Activated T-cell treated with anti-CD3 and anti-CD28 coated beads for 48 hours (primary cell): ENCODE results near the gene PPP1R1B.
"Not testable (repeated sequence)": the region's sequence is repeated elsewhere in the genome, so short reads cannot be mapped to it uniquely, and the experiment has no call there.

Source experiments
- DNase-seq: peaks from one replicate; pipeline ENCODE4 v3.0.0-alpha.2; 2020; ENCODE audit warnings: low read depth

The PPP1R1B gene

DNA sequence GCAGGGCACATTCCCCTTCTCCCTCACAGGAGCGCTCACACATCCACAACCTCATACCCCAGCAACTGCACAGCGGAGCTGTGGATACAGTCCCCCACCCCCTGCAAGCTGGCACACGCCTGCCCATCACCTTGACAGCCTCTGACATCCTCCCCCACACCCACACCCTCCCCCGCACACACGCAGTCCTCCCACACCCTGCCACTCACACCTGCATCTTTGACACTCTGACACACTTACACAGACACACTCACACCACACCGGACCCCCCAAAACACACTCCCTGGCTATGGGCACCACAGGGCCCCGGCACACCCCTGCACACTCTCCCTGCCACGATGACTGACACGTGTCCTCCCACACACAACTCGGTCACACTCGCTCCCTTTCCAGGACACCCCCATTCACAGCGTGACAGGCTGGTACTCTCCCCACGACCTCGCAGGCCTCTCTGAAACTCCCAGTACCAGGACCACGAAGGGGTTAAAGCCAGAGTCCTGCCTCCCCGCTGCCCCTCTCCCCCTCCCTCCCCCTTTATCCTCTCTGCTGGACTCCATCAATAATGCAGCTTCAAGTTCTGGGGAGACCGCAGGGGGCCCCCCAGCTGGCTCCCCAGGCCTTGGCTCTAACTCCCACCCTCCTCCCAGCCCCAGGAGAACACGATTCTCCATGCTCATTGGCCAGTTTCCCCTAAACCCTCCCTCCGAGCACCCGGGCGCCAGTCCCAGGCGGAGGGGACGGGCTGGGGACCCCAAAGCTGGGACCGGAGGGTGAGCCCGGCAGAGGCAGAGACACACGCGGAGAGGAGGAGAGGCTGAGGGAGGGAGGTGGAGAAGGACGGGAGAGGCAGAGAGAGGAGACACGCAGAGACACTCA, at the start of gene PPP1R1B:
Gene PPP1R1B, plus strand, starts transcription at position 782 of the 876 bp plus-strand sequence. CDS start 441 bp downstream, outside the sequence.
- no peak for DNase-seq

- DNase-seq: no peak
Measured at GRCh38 chr17:39578272-39578671, 48.5 kb upstream of the PPP1R1B start.

- no peak for DNase-seq
Measured at GRCh38 chr17:39579318-39580081, 47.3 kb upstream of the PPP1R1B start.

GRCh38 chr17:39580082-39580468, 46.7 kb upstream of the PPP1R1B start:
- no peak for DNase-seq

DNA sequence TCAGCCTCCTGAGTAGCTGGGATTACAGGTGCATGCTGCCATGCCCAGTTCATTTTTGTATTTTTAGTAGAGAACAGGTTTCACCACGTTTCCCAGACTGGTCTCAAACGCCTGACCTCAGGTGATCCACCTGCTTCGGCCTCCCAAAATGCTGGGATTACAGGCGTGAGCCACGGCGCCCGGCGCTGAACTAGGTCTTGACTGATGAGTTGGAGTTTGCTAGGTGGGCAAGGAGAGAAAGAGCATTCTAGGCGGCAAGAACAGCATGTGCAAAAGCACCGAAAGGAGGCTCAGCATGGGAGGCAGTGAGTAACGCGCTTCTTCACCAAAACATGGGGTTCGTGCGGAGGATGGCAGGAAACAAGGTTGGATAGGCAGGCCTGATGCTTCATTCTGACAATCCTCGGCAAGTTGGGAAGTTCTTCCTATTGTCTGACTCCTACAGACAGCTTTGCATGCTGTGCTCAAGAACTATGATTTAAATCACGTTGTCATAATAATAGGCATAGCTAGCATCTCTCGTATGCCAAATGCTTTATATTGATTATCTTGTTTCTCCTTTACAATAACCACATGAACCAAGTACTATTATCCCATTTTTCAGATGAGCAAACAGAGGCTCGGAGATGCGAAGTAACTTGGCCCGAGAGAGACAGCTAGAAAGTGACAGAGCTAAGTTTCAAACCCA, 45.5 kb upstream of the PPP1R1B start:
- no peak for DNase-seq

DNA sequence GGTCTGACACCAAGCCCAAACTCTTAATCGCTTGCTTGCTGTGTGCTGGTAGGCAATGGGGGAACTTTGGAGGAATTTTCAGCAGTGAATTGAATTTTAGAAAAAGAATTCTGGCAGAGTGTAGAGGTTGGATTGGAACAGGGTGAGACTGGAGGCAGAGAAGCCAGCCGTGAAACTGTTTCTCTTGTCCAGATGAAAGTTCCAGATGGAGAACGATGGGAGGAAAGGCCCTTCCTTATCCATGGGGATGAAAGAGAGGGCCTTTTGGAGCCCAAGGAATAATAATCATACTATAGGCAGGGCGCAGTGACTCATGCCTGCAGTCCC, 45.0 kb upstream of the PPP1R1B start:
- no peak for DNase-seq

GRCh38 chr17:39582658-39583057, 44.1 kb upstream of the PPP1R1B start:
- DNase-seq: no peak

DNA sequence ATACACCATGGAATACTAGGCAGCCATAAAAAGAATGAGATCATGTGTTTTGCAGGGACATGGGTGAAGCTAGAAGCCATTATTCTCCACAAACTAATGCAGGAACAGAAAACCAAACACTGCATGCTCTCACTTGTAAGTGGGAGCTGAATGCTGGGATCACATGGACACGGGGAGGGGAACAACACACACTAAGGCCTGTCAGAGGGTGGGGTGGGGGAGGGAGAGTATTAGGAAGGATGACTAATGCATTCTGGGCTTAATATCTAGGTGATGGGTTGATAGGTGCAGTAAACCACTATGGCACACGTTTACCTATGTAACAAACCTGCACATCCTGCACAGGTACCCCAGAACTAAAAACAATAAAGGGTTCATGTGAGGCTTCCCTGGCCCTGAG, 36.6 kb upstream of the PPP1R1B start:
- not testable (repeated sequence) for DNase-seq

DNA sequence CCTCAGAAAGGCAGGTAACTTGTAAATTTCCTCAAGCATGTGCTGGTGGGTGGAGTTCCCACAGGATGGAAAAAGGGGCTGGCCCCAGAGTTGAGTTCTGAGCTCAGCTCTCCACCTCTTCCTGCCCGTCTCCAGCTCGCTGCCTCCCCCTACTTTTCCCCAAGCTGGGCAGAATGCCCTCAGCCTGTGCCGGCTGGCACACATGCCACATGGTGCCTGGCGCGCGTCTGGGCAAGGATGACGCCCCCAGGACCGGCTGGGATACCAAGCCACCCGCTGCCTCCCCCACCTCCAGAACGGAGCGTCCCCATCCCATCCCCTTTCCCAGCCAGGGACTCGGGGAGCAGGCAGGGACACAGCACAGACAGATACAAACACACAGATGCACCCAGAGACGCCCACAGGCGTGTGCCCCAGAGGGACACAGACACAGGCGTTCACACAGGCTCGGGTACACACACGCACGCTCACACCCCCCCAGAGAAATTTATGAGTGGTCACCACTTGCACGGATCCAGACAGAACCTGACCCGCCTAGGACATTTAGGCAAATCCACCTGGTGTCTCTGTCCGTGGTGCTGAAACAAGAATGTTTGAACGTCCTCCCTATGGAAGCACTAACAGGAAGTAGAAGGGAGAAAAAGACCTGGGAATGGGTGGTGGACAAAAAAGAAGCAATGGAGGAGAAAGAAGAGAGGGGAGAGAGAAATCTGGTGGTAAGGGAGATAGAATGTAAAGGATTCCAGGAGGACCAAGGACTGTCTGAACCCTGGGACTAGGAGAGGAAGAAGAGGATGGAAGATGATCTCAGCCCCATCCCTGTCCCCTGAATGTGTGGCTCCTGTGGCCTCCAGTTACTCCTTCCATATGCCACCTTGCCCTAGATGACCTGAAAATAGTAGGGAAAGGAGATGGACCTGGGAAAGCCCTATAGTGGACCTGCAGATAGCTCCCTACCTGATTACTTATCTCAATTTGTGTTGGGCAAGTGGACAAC, 34.5 kb upstream of the PPP1R1B start:
- DNase-seq: no peak

GRCh38 chr17:39593371-39593770, 33.4 kb upstream of the PPP1R1B start:
- DNase-seq: no peak

DNA sequence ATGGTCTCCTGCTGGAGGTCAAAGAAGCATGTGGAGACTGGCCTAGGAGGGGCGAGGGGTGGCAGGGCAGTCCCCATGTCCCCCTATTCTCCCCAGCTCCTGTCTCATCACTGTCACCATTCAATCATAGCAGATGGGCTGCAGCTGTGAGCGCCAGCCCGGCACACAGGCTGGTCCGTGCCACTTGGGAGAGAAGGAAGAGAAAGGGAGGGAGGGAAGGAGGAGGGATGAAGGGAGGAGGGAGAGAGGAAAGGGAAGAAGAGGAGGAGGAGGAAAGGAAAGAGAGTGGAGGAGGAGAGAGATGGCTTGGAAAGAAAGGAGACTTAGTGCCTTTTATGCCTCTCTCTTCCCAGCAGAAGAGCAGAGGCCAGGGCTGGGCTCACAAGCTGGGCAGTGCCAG, 31.5 kb upstream of the PPP1R1B start:
- DNase-seq: no peak

DNA sequence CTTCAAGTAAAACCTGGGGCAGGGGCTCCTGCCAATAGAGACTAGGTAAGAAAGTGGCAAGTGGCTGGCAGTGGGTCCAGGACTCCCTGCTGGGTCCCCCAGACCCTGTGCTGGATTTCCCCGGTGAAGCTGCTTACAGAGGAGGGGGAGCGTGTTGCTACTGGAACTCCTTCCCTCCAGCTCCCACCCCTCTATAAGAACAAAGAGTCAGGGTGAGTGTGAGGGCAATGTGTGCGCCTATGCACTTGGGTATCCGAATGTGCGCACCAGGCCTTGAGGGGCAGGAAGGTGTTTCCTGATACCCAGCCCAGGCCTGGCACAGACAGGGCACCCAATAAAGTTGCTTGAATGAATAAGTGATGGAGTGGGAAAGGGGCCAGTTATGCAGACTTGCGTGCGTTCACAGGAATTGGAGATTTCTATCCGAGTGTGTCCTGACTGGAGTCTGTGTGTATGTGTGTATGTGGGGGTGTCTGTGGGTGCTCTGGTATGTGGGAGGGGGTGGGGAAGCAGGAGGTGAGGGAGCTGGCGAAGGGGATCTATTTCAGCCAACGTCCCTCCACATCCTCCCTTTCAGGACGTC, 30.7 kb upstream of the PPP1R1B start:
- no peak for DNase-seq

GRCh38 chr17:39596543-39597267, 30.0 kb upstream of the PPP1R1B start:
- DNase-seq: no peak

GRCh38 chr17:39597372-39598046, 29.2 kb upstream of the PPP1R1B start:
- no peak for DNase-seq

DNA sequence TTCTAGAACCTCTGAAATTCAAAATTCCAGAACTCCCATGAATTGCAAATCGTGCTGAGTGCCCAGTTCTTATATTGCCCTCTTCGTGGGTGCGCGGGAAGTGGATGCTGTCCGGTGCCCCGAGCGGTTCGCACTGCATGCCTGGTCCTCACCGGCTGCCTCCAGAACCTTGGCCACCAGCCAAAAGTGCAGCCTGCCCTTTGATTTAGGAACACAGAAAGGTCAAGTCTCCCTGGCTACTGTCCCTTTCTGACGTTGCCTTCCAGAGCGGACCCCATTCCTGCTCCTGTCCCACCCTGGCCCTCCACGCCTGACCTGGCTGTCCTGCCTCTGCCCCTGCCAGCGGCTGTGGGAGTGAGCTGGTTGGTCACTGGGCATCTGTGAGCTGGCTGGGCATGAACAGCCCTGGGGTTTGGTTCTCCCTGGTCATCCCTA, 28.7 kb upstream of the PPP1R1B start:
- no peak for DNase-seq

DNA sequence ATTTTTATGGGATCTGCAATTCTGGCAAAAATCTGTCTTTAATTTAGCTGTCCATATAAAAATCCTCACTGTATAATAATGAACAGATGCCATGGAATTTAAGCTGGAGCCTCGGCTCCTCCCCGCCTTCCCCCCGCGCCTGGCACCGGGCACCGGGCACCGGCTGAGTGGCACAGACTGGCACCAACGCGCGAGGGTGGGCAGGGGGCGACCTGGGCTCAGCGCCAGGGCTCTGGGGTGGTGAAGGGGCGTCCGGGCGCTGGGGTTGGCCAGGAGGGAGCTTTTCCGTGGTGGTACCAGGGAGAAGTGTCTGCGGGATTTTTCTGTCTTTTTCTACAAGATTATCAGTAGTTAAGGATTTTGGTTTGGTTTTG, 28.1 kb upstream of the PPP1R1B start:
- DNase-seq: no peak

GRCh38 chr17:39599004-39599664, 27.6 kb upstream of the PPP1R1B start:
- DNase-seq: no peak

DNA sequence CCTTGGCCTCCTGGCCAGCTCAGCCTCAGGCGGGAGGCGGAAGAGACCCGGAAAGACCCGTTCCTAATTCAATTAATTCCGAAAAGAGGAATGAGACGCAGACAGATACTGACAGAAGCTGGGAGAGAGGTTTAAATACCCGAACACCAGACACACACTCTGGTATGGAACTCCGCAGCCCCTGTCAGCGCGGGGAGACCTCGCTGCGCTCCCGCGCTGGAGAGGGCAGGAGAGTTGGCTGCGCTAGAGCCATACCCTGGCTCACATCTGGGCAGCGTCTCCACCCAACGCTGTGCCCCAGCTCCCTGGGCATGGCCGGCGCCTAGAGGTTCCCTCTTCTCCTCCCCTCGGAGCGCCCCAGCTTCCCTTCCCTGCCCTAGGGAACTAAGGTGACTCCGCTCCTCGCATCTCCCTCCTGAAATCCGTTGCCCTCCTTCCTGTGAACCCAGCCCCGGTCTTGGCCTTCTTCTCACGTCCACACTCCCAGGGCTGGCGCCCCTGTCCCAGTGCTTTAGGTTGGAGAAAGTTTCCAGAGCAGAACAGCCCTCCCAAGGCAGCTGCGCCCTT, 27.0 kb upstream of the PPP1R1B start:
- no peak for DNase-seq
